ENCODE measurements around the gene PTGES. TPM values are rescaled to one million over a fixed set of nuclear protein-coding genes. Genes with fewer than 3 reads are reported as not detected.

Gene PTGES
- total RNA-seq, 1 donor from 2014 or later: 1.0 TPM

- Mint-ChIP-seq H3K36me3 (ENCODE audit: unreplicated experiment) (no peaks in the 10 kb centered on the region), H3K27me3 (ENCODE audit: unreplicated experiment) (peaks cover 2% of the 10 kb centered on the region), H3K9me3 (ENCODE audit: unreplicated experiment) (peaks cover 3% of the 10 kb centered on the region), H3K4me1 (ENCODE audit: low read depth, unreplicated experiment) (peaks cover 2% of the 10 kb centered on the region), H3K4me3 (ENCODE audit: unreplicated experiment) (no peak overlapping the region), H3K27ac (ENCODE audit: unreplicated experiment) (no peak overlapping the region)
- no peak for DNase-seq
- TF ChIP-seq CTCF (IDR thresholded peaks at IDR 0.05; ENCODE audit: partially characterized antibody, unreplicated experiment): no peak
Observed at GRCh38 chr9:129701054-129701453, 51.8 kb downstream of the PTGES start.

- DNase-seq: no peak
- H3K4me3 Mint-ChIP-seq (ENCODE audit: unreplicated experiment): no peak overlapping the region
- peaks cover 3% of the 10 kb centered on the region for H3K9me3 Mint-ChIP-seq (ENCODE audit: unreplicated experiment)
- H3K27me3 Mint-ChIP-seq (ENCODE audit: unreplicated experiment): peaks cover 4% of the 10 kb centered on the region
- no peak overlapping the region for H3K27ac Mint-ChIP-seq (ENCODE audit: unreplicated experiment)
- TF ChIP-seq CTCF (IDR thresholded peaks at IDR 0.05; ENCODE audit: partially characterized antibody, unreplicated experiment): no peak
- no peaks in the 10 kb centered on the region for H3K36me3 Mint-ChIP-seq (ENCODE audit: unreplicated experiment)
- peaks cover 2% of the 10 kb centered on the region for H3K4me1 Mint-ChIP-seq (ENCODE audit: low read depth, unreplicated experiment)
Observed at GRCh38 chr9:129698254-129698757, 54.5 kb downstream of the PTGES start.

GRCh38 chr9:129697656-129698253 is 55.1 kb downstream of the PTGES start:
- no peak overlapping the region for H3K27ac Mint-ChIP-seq (ENCODE audit: unreplicated experiment)
- no peak for DNase-seq
- peaks cover 2% of the 10 kb centered on the region for H3K4me1 Mint-ChIP-seq (ENCODE audit: low read depth, unreplicated experiment)
- peaks cover 3% of the 10 kb centered on the region for H3K9me3 Mint-ChIP-seq (ENCODE audit: unreplicated experiment)
- H3K4me3 Mint-ChIP-seq (ENCODE audit: unreplicated experiment): peak overlapping the region; percentile 34
- peaks cover 4% of the 10 kb centered on the region for H3K27me3 Mint-ChIP-seq (ENCODE audit: unreplicated experiment)
- TF ChIP-seq CTCF (IDR thresholded peaks at IDR 0.05; ENCODE audit: partially characterized antibody, unreplicated experiment): no peak
- H3K36me3 Mint-ChIP-seq (ENCODE audit: unreplicated experiment): no peaks in the 10 kb centered on the region

- peak overlapping the region; percentile 88 for H3K4me3 Mint-ChIP-seq (ENCODE audit: unreplicated experiment)
- no peaks in the 10 kb centered on the region for H3K4me1 Mint-ChIP-seq (ENCODE audit: low read depth, unreplicated experiment)
- peaks cover 7% of the 10 kb centered on the region for H3K9me3 Mint-ChIP-seq (ENCODE audit: unreplicated experiment)
- H3K36me3 Mint-ChIP-seq (ENCODE audit: unreplicated experiment): no peaks in the 10 kb centered on the region
- peaks cover 4% of the 10 kb centered on the region for H3K27me3 Mint-ChIP-seq (ENCODE audit: unreplicated experiment)
- H3K27ac Mint-ChIP-seq (ENCODE audit: unreplicated experiment): no peak overlapping the region
- DNase-seq: peak; percentile 54
- TF ChIP-seq CTCF (IDR thresholded peaks at IDR 0.05; ENCODE audit: partially characterized antibody, unreplicated experiment): no peak
Observed at GRCh38 chr9:129696944-129697655, 55.7 kb downstream of the PTGES start.

- TF ChIP-seq CTCF (IDR thresholded peaks at IDR 0.05; ENCODE audit: partially characterized antibody, unreplicated experiment): no peak
- H3K36me3 Mint-ChIP-seq (ENCODE audit: unreplicated experiment): no peaks in the 10 kb centered on the region
- no peaks in the 10 kb centered on the region for H3K4me1 Mint-ChIP-seq (ENCODE audit: low read depth, unreplicated experiment)
- peaks cover 4% of the 10 kb centered on the region for H3K27me3 Mint-ChIP-seq (ENCODE audit: unreplicated experiment)
- H3K4me3 Mint-ChIP-seq (ENCODE audit: unreplicated experiment): peak overlapping the region; percentile 42
- peaks cover 7% of the 10 kb centered on the region for H3K9me3 Mint-ChIP-seq (ENCODE audit: unreplicated experiment)
- DNase-seq: no peak
- no peak overlapping the region for H3K27ac Mint-ChIP-seq (ENCODE audit: unreplicated experiment)
Observed at GRCh38 chr9:129695870-129696269, 57.0 kb downstream of the PTGES start.

Data from glutamatergic neuron (in vitro differentiated cells).